ENCODE results near the gene GPX8.

GPX8 gene

DNA sequence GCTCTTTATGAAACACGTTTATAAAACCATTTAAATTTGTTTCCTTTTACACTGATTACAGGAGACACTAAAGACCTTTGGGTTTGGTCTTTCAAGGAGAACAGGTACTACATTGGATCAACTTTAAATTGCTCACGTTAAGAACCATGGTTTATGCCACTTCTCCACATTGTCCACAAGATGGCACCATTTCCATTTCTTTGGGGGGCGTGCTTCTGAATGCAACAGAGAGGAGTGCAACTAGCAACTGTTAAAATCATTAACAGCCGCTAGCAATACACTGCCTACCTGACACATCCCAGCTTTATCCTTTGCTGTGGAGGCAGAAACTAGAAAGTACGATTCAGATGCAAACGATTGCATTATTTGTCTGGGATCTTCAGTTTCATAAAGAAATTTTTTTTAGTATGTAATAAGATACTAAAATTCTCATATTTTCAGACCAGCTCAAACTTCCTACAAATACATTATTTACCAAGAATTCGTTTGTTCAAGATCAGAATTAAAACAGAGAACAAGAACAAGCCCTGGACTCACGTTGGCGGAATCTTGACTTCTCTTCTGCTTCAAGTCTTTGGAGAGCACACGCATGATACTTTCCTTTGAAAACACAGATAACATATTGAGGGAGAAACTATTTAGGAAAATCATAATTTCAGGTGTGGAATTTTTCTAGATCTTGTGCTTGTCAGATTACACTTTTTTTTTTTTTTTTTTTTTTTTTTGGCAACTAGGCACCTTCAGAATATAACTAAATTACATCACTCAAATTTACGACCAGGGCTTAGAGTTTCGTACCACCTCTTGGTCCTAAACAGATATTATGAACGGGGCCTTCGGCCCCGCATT is 12.3 kb downstream of the GPX8 start:
- DNase-seq (ENCODE audit: extremely low read depth in 1 of 2, low read depth in 1 of 2): peak; percentile 20 to 28

DNA sequence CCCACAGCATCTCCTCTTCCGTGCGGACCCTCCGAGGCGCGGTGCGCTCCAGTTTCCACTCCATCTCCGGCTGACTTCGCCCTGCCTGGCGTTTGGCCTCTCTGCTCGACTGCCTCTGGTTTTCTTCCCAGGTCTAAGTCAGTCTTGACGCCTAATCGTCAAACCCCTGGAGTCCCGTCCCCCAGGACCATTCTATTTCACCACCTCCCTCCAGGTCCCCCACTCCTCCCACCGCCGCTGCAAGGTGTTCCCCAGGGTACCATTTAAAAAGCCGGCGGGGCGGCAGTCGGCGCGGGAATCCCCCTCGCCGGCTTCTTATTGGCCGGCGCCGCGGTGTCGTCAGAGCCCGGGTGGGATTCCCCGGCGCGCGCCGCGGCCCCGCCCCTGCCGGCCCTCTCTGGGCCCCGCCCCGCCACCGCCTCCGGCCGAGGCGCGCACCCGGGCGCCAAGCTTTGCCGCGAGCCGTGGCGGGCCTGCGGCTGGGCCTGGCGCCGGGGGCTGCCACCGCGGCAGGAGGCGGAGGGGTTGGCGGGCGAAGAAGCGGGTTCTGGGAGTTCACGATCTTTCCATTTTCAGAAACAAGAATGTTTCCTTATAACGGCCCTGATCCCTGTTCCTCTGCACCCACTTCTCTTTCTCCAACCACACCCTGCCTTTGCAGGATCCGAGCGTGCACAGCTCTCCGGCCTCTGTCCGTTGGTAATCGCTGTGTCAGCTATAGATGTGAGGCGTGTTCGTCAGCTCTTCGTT is 13.1 kb downstream of the GPX8 start, which contains the start of gene CDC20B:
Gene CDC20B, minus strand, starts transcription at position 241 of the 750 bp plus-strand sequence. Its CDS starts 177 bp downstream, at position 64.
- DNase-seq (ENCODE audit: extremely low read depth in 1 of 2, low read depth in 1 of 2): peak; percentile 56 to 69

DNA sequence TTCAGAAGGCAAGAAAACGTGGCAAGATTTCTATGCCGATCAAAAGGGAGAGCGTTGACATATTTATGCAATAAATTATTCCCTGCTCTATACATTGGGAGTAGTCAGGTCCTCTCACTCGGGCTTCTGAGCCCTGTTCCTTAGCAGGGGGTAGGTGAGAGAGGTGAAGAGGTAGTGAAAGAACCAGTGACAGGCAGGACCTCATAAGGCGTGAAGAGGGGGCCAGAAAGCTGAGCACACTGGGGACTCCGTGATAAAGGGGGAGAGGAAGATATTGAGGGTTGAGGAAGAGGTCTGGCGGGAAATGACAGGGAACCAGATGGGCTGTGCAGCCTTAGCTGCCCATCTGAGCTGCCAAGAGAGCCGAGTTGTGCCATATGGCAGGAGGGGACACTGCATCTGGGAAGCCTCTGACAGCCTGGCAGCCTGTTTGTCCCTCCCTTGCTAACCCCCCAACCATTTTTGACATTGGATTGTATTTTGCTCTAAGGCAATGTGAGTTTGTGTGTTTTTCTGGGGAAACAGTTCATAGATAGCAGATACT is 13.8 kb downstream of the GPX8 start:
- DNase-seq (ENCODE audit: extremely low read depth in 1 of 2, low read depth in 1 of 2): no peak

DNA sequence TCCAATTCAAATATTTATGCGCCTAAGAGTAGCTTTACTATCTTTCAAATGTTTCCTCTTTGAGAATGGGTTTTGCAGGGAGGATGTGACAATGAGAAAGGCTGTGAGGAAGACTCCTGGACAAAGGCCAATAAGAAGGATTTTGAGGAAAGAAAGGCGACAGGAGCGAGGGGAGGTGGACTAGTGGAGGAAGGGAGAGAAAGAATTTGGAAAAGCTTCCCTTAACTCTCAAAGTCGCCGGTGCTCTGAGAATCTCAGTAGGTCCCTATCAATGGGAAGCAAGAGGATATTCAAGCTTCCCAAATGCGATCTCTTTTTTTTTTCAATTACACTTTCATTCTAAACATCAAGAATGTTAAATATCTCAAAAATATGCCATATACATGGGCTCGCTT is 15.8 kb downstream of the GPX8 start:
- no peak for DNase-seq (ENCODE audit: extremely low read depth in 1 of 2, low read depth in 1 of 2)

DNA sequence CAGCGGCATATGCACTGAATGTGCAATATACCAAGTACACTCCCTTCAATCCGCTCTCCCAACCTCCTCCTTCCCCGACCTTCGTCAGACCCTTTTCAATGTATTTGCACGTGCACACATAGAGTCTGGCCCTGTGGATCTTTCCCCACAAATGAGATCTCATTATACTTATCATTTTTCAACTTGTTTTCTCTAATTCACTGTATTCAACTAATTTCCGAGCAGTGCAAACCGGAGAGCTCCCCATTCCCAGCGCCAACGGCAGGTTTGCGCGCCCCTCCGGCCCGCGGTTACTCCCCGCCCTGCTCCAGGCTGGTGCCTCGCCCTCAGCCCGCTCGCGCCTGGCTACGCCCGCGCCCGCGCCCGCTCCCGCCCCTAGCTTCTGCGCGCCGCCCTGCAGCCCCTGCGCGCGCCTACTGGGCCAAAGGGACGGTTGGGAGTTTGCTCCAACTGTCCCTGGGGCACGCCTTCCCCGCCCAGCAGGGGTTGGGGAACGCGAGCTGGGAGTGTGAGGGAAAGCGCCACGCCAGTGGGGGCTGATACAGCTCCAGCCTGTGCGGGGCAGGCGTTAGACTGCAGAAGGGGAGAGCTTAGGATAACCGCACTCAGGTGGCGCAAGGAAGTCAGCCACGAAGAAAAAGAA is 16.3 kb downstream of the GPX8 start:
- peak in 1 of 2 donors; percentile 10 for DNase-seq (ENCODE audit: extremely low read depth in 1 of 2, low read depth in 1 of 2)

DNA sequence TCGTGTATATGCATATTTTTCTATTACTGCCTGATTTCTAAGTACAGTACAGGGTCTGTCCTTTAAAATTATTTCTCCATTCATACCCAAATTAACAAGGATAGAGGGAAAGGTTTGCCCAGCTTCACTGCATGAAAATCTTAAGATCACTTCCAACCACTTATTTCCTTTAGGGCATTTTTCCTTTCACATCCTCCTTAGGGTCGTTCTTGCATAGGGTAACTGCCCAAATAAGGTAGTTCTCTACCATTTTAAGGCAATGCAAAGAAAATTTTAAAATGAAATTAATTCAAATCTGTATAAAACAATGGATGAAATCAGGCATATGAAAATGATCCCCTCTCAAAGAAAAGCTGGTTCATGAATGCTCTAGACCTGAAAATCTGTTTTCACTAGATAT is 17.1 kb downstream of the GPX8 start:
- DNase-seq (ENCODE audit: extremely low read depth in 1 of 2, low read depth in 1 of 2): no peak

DNA sequence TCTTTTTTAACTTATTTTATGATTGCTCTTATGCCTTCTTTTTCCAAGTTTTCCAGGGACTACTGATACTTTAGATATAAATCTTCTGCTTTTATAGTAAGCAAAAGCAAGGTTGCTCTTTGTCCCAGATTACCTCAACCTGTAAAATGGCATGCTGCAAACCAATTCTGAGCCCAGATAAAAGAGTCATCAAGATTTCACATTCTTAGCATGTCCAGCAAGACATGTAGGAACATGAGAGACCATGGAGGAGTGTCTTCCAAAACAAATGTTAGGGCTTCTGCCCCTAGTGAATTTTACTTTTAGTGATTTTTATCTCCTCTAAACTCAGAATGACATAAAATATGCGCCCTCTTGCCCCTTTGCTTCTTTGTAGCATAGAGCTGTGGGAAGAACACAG is 20.0 kb downstream of the GPX8 start:
- DNase-seq (ENCODE audit: extremely low read depth in 1 of 2, low read depth in 1 of 2): no peak

DNA sequence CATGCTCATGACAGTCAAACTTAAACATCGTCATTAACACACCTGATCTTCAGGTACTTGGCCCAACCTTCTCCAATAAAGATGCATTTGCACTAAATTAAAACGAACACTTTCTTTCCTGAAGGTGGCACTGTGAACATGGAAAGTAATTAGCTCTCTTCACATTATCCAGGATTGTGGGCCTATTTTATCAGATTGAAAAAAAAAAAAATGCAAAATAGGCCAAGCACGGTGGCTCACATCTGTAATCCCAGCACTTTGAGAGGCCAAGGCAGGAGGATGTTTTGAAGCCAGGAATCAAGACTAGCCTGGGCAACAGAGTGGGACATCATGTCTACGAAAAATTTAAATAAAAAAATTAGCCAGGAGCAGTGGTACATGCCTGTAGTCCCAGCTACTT is 27.4 kb downstream of the GPX8 start:
- DNase-seq (ENCODE audit: extremely low read depth in 1 of 2, low read depth in 1 of 2): no peak

DNA sequence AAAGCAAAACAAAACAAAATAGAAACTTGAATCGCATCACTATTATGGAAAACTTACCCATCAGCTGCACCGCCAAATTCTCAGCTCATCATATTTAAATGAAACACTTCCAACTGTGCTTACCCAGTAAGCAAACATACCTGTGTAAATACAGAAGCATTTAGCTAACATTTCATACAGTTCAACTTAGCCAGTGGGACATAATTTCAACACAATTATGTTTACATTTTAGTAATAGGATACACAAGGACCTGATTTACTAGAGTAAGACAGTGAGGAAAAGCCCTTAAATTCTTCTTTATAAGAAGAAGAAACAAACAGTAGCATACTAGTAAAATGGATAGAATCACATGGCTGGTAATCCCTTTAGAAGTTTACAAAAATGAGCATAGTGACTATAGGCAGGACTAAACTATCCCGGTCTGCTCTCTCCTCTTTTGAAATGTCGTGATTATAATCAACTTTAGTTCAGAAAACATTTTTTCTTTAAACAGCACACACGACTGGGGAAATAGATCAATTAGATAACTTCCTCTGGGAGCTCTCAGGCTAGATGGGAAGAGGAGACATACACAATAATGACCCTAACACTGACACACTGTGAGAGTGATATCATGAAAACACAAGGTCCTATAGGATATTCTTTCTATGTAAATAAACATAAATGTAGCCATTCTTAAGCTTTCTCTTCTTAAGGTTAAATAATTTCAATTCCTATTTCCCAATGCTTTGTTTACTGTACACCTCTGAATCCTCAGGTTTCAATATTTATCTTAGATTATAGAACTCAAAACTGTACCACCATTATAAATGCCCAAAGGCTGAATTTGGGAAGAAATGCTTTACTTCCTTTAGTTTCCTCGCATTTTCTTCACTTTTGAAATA is 28.9 kb downstream of the GPX8 start:
- no peak for DNase-seq (ENCODE audit: extremely low read depth in 1 of 2, low read depth in 1 of 2)

DNA sequence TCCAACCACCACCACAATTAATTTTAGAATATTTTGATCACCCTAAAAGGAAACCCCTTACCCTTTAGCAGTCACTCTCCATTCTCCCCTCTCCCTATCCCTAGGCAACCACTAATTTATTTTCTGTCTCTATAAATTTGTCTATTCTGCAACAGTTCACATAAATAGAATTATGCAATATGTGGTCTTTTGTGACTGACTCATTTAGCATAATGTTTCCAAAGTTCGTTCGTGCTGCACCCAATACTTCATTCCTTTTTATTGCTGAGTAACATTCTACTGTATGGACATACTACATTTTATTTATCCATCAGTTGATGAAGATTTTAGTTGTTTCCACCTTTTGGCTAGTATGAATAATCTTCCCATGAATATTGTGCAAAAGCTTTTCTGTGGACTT is 31.2 kb downstream of the GPX8 start:
- DNase-seq (ENCODE audit: extremely low read depth in 1 of 2, low read depth in 1 of 2): no peak

DNA sequence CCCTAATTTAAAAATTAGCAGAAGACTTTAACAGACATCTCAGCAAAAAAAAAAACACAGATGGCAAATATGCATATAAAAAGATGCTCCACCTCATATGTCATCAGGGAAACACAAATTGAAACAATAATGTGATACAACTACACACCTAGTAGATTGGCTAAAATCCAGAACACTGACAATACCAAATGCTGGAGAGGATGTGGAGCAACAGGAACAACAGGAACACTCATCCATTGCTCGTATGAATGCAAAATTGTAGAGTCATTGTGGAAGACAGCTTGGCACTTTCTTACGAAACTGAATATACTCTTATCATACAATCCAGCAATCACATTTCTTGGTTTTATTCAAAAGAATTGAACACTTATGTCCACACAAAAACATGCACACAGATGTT is 45.0 kb downstream of the GPX8 start:
- DNase-seq (ENCODE audit: extremely low read depth in 1 of 2, low read depth in 1 of 2): no peak

DNA sequence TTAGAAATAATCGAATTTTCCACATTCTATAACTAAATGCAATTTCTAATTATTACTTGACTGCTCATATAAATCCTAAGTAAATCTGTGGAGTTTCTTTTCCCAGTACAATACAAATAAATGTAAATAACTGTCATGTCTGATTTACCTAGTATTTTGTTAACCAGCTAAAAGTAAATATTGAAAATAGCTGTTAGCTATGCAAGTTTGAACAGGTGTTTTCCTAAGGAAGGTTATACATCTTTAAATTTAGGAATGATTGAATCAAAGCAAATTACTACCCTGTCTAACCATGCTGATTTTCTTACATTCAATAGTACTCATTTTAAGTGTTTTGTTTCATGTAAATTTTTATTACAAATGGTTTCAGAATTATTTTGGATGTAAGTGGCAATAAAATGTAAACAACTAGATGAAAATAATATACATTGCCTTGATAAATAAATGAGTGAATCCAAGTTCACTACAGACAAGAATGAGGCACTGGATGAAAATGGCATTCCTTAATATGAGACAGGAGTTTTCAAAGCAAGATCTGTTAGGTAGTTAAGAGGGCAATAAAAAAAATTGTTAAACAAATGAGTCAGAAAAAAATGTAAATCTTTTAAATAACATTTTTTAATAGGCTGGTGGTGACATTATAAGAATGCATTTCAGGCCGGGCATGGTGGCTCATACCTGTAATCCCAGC is 51.4 kb downstream of the GPX8 start:
- DNase-seq (ENCODE audit: extremely low read depth in 1 of 2, low read depth in 1 of 2): no peak
